HG03139 (cell line): ENCODE data around the gene SRRM4.
"Not testable (repeated sequence)": the region's sequence is repeated elsewhere in the genome, so short reads cannot be mapped to it uniquely, and the experiment has no call there.

Source experiments
- ATAC-seq: cut with Tn5 transposase; IDR thresholded peaks from one replicate; pipeline ENCODE4 v1.9.1; 2021; ENCODE audit not compliant: unreplicated experiment

The SRRM4 gene

DNA sequence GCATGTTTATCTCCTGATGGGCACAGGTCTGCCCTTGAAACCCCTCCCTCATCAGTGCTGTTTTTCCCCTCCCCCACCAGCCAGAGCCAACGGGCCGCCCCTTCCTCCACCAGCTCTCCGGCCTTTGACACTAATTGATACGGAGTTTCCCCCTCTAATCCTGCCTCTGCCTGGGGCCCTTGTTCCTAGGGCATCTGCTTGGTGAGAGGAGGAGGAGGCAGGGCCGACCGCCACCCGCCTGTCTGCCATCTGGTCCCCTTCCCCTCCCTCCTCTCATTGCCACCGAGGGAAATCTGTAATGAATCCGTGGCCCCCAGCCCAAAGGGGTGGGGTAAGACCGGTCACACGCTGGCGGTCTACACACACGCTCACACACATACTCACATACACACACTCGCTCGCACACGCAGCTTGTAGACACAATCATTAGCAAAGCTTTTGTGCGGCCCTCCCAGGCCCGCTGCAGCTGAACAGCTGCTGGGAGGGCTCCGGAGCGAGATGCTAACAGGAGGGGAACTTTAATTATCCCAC is 27.4 kb downstream of the SRRM4 start:
- no peak for ATAC-seq

DNA sequence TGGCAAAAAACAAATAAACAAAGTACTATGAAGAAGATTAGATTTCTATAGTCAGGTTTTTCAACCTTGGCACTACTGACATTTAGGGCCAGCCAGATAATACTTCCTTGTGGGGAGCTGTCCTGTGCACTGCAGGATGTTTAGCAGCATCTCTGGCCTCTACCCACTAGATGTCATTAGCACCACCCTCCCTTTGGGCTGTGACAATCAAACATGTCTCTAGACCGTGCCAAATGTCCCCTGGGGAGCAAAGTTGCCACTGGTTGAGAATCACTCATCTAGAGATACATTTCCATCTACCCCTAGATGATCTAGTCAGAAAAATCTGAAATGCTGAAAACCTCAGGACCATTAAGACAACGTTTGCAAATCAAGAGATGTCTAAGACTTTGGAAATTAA is 29.9 kb downstream of the SRRM4 start:
- no peak for ATAC-seq

DNA sequence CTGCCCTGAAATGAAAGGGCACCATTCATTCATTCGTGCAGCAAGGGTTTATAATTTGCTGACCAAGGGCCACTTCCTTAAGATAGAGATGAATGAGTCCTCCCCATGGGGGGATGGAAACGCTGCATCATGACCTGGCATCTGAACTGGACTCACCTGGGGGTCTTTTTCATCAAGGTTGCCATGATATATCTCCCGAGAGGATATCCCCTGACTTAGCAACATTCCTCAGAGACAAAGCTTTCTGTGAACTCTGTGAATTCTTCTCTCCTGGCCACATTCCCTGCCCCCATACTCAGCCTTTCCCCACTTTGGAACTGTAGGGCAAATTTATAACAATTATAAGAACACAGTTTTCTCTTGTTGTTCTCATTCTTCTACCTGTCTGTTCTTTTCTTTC is 30.8 kb downstream of the SRRM4 start:
- ATAC-seq: no peak

DNA sequence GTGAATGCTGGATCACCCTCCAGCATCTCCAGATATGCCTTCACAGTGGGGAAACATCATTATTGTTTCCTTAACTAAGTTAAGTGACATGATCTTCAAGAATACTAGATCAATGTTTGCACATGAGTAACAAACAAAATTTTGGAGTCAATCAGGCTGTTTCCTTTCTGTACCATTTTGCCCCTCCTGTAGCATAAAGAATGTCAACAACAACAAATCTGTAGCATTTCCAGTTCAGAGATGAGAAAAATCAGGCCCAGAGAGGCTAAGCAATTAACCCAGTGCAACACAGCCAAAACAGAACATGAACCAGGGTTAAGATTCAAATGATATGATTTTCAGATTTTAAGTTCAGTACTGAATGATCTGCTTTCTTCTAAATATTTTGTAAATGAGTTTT is 31.7 kb downstream of the SRRM4 start:
- no peak for ATAC-seq

DNA sequence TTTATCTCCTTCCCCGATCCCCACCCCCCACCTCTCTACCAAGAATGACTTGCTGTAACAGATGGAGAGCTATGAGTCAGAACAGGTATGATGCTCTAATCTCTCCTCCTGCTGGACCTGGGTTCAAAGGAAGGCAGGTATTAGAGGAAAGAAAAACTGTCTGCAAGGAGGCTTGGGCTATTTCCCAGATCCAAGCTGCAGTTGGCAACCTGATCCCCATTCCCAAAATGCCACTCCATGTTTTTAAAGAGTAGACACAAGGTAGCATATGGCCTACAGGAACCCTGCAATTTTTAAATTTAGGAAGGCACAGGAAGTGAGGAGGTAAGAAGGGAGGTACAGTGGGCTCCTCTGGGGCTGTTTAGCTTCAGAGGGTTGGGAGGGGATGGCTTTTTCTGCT is 33.0 kb downstream of the SRRM4 start:
- no peak for ATAC-seq

DNA sequence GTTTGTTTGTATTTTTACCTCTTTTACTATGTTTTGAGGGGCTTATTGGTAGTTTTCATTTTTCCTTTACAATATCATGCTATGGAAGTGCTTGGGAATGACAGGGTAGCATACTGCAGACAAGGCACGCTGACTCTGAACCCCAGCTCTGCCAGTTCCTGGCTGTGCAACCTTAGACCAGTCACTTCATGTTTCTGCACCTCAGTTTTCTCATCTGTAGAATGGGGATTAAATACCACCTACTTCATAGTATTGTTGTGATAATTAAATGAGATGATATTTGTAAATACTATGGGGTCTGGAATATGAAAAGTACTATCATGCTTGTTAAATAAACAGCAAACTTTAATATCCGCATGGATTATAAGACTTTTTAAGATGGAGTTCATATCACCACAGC is 35.4 kb downstream of the SRRM4 start:
- no peak for ATAC-seq

DNA sequence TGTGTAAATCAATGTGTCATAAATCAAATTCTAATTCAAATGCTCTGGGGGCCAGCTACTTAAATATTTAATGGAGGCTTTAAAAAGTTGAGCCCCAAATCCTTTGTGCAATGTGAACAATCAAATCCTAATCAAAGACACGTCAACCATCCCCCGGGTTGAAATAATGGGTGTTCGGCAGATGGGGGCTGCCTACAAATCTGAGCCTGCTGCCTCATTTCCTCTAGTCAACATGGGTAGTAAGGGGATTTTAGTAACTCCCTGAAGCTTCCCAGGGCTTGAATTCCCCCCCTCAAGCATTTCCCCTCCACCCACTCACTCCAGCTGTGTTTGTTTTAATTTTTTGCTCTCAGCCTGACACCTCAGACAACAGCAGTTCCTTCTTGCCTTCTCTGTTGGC is 37.8 kb downstream of the SRRM4 start:
- no peak for ATAC-seq

DNA sequence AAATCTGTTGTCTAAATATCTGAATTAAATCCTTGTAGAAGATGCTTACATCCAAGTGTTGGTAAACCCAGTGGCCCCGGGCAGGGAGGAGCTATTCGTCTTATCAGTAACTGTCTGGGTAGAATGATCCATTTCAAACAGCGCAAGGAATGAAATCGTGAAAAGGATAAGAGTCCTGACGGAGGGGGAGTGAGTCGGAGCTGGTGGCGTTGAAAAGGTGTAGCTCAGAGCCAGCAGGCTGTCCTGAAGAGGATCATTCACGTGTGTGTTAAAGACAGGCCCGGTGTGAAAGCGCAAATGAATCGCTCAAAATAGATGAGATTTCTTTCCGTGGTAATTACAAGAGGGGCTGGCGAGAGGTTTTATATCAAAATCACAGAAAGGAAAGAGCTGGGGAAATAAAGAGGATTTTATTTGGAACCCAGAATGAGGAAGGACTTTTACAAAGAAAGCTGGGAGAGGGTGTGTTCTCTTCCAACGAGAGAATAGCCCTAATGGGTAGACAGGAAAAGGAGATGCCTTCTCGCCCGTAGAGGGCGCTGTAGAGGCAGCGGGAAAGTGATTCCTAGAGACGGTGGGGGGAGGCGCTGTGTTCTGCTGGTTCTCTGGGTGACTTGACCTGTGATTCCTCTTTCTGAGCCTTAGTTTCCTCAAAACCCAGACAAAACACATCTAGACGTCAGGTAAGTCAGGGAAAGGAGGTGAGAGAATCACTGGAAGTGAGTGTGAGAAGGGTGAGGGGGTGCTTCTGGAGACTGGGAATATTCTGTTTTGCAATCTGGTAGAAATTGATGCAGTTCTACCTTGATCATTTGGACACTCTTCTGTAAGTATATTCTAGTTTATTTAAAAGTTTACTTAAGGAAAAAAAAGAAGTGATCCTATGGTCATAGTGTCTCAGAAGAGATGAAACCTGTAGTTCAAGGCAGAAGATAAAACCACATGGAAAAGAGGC is 39.3 kb downstream of the SRRM4 start:
- no peak for ATAC-seq

DNA sequence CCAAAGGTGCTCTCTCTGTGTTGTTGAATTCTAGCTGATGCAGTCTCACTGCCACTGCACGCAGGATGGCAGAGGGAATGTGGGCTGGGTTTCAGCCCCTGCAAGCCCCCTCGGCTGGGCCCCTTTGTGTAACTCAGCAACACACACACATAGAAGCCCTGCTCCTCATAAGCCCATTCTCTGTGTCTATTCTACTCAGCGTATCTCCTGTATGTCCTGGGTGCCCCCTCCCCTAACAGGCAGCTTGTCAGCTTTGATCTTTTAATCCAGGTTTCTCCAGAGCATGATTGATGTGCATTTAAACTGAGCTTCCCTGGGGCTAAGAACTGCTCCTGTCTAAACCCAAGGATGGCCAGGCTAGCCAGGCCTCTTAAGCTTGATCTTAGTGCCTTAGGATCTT is 43.0 kb downstream of the SRRM4 start:
- no peak for ATAC-seq

DNA sequence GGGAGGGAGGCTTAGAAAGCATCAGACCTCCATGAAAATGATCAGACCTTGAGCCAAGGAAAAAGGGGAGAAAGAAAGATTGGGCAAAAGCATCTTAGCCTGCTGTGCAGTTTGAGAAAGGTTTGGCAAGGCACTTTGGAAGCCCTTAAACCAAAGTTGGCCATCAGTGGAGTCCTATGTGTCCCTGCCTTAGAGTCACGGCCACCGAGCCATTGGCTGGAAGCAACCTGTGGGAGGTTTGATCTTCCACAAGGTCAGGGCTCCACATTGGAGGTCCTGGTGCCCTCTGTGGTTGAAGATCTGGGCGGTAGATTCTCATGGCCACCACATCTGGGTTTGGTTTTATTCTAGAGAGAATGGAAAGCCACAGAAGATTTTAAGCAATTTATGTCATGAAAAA is 44.4 kb downstream of the SRRM4 start:
- no peak for ATAC-seq

DNA sequence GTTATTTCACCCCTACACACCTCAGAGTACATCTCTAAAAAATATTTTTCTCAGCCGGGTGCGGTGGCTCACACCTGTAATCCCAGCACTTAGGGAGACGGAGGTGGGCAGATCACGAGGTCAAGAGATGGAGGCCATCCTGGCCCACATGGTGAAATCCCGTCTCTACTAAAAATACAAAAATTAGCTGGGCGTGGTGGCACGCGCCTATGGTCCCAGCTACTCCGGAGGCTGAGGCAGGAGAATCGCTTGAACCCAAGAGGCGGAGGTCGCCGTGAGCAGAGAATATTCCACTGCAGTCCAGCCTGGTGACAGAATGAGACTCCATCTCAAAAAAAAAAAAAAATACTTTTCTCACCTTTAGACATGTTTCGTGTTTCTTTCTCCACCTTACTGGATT is 52.0 kb downstream of the SRRM4 start:
- not testable (repeated sequence) for ATAC-seq

DNA sequence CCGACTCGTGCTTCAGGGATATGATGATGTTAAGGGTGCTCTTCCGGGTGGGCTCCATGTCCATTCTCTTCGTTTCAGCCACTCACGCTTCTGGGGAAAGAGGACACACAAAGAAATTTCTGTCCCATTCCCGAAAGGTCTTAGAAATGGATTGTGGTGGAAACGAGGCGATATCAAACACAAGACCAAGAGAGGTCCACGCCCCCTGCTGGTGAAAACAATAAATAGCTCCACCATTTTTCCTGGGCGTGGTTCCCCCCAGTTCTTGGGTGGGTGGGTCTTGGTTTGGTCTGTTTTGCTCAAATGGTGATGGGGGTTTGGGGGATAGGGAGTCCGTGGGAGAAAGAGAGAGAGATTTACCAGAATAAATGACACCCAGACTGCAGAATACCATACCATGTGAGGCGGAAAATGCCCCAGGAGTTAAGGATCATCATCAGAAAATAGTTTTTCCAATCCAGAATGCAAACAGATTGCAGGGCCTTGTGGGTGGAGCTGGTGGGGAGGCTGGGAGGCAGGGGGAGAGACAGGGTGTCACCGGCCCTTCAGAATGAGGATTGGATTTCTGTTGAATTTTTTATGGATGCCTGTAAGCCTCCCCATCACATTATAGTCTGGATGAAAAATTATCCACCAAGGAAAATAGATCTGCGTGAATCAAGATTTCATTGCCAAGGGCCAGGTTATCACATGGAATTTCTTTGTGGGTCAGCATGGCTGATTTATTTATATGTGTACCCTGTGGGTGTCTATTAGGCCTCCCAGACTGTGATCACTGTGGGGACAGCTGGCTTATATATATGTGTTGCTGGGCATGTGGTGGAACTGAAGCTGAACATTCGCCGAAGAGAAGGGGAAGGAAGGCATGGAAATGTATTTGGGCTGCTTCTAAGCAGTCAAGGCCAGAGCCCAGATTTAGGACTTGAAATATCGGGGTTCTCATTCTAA is 55.8 kb downstream of the SRRM4 start:
- no peak for ATAC-seq

DNA sequence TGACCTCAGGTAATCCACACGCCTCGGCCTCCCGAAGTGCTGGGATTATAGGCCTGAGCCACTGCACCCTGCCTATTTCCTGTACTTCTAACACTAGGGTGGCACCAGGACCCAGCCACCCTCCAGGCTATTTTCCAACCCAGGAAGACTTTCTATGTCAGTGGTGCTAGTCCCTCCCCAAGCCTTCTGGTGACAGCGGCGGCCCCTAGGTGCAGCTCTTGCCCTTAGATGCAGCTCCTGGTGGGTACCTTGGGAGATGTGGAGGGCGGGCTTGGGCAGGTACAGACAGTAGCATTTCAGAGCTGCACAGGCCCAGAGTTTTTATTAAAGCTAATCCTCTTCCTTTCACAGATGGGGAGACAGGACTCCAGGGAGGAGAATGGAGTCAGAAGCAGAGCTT is 62.8 kb downstream of the SRRM4 start:
- no peak for ATAC-seq

DNA sequence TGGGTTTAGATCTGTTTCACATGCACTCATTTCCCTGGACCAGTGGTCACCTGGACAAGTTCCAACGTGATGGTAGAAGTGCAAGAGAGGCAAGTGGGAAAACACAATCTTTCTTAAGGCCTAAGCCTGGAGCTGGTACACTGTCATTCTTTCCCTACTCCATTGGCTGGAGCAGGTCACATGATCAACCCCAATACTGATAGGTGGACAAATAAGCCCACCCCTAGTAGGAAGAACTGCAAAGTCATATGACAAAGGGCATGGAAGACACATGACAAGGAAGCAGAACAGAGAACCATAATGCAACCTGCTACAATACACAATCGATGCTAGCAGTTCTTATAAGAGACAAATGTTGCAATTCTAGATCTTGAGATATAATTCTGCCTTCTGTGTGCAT is 66.3 kb downstream of the SRRM4 start:
- no peak for ATAC-seq

DNA sequence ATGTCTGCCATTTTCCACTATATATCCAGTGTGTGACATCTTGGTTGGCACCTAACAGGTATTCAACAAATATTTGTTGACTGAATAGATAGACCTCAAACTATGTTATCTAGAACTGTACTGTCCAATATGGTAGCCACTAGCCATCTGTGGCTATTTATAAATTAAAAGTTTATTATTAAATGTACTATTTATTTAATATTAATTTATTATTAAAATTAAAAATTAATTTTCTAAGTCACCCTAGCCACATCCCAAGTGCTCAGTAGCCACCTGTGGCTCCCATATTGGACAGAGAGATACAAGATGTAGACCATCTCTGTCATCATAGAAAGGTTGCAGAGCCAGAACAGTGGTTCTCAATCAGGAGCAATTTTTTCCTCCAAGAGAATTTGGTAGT is 69.3 kb downstream of the SRRM4 start:
- ATAC-seq: no peak

DNA sequence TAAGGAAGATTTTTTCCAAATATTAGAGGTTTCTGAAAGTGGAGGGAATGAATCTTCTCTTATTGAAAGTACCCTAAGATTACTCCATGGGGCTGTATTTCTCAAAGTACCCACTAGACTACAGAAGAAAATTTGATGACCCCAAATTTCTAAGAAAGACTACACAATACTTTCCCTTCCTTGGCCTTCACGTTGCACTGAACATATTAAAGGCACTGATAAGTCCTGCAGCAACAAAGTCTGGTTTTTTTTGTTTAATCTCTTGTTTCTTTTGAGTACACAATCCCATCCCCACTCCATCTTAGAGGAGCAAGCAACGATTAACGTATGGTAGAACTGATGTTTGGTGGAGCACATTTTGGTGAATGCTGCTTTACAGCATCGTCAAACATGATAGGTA is 70.1 kb downstream of the SRRM4 start:
- no peak for ATAC-seq

DNA sequence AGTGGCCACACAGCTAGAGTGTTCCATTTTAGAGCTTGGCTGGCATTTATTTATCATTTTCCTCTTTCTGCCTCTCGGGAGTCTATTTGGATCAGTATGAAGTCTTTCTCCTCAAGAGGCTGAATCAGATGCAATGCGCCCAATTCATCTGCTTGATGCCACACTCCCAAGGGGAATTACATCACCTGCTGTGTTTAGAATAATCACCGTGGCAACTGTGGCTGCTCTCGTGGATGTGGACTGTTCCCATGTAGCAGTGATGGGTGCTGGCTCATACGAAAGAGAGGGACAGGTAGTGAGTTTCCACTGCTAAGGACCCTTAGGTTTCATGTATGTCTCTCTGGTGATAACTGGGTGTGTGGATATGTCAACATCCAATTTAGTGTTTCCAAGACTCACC is 70.7 kb downstream of the SRRM4 start:
- no peak for ATAC-seq

DNA sequence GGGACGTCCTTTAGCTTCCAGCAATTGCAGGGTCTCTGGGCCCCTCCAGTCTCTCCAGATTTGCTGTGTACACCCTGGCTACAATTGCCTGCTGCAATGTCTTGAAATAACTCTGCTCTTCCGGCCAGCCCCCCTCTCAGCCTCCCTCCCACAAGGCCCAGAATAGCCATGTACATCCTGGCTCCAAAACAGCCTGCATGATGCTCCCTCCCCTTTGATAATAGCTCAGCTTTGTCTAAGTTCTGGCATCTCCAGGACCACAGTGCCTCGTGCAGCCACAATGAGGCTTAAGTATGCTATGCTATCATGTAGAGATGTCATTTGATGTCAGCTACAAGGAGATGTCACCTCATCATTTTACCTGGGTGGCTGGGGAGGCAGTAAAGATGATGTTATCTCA is 74.6 kb downstream of the SRRM4 start:
- no peak for ATAC-seq

DNA sequence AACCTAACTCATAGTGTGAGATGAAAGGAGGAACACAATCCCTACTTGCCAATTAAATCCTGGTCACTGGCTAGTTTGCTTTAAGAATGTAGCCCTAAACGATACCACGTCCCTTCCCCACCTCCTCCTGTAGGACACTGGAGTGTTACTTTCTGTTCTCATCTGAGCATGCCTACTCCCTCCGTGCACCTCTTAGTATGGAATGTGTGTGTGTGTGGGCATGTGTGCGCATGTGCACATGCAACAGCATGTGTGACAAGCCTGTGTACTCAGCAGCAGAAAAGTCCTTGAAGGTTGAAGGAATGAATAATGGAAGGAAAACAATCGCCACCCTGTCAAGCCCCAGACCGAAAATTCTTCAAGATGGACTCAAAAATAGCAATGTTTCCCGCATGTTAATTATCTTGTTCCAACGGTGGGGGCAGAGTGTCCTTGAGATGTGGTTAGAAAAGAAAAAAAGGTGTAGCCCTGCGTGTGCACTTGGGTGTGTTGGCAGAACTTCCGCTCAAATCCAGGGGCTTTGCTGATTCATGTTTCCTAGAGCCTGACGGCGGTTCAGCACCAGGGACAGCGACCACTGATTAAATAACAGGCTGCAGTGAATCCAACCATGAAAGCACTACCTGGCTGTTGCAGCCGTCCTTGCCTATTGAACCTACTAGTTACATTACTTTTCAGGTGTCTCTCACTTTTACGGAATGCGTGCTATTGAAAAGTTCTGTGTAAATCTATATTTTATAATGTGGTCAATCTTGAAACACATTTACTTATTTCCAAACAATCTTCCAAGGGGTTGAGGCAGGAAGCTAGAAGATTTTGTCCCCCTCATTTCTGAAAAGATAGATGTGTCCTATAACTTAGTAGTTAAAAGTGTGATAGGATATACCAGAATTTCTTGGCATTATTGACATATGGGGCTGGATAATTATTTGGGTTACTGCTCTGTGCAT is 79.8 kb downstream of the SRRM4 start:
- no peak for ATAC-seq

DNA sequence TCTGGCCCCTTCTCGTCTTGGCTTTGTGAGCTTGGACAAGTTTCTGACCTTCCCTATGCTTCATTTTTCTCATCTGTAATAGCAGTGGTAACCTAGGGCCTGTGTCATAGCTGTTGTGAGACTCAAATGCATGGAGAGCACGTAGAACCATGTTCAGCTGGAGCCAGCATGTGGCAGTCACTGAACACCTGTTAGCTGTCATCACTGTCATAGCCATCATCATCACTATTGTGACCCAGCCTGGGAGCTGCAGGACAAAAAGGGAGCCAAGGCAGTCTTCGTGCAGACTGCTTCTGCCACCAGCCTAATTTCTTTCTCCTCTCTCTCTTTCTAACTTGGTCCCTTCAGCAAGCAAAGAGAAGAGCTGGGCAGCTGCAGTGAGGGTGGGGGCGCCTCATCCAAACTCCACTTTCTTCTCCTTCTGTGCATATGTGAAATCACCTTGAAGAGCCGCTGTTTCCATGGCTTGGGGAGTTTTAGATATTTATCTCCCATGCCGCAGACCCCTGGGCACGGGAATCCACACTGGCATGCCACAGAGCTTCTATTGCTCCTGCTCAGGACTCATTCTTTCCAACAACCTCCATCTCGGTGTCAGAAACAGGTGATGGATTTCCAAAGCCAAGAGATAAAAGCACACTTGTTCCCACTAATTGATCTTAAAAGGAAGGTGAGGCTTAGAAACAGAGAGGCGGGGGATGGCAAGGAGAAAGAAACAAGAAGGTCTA is 87.0 kb downstream of the SRRM4 start:
- no peak for ATAC-seq
